PFSK-1 (cell line): Measurements from ENCODE around the gene OR10H4.

ENCODE experiments used
- POLR2AphosphoS5 ChIP-seq: IDR thresholded peaks from 2 replicates; pipeline ENCODE4 v1.6.1; 2012; ENCODE audit warnings: low read depth, mild to moderate bottlenecking, control low read depth, low read length, moderate library complexity
- TAF1 ChIP-seq: IDR thresholded peaks from 2 replicates; pipeline ENCODE4 v1.6.1; 2012; ENCODE audit warnings: low read length, control low read depth, borderline replicate concordance; ENCODE audit not compliant: insufficient read depth
- TF ChIP-seq, protein P1 (sequence below), 2 experiments: IDR thresholded peaks; 2 replicates each; pipeline versions ENCODE4 v1.6.1 to v1.8.0; 2011 to 2012; ENCODE audit warnings: low read depth in 2 of 2, low read length in 2 of 2, control low read depth in 1 of 2, inconsistent platforms in 1 of 2, mild to moderate bottlenecking in 1 of 2, moderate library complexity in 1 of 2; ENCODE audit not compliant: insufficient read depth in 1 of 2

DNA sequence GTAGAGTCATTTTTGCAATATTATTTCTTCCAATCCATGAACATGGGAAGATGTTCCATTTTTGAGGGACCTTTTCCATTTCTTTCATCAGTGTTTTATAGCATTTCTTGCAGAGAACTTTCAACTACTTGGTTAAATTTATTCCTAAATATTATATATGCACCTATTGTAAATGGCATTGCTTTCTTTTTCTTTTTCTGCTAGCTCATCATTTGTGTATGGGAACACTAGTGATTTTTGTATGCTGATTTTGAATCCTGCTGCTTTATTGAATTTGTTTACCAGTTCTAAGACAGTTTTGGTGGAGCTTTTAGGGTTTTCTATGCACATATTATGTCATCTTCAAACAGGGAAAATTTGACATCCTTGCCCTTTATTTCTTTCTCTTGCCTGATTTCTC is 43.8 kb upstream of the OR10H4 start:
- TF ChIP-seq TAF1 (no peak), POLR2AphosphoS5 (no peak)
- TF ChIP-seq, protein P1, sequence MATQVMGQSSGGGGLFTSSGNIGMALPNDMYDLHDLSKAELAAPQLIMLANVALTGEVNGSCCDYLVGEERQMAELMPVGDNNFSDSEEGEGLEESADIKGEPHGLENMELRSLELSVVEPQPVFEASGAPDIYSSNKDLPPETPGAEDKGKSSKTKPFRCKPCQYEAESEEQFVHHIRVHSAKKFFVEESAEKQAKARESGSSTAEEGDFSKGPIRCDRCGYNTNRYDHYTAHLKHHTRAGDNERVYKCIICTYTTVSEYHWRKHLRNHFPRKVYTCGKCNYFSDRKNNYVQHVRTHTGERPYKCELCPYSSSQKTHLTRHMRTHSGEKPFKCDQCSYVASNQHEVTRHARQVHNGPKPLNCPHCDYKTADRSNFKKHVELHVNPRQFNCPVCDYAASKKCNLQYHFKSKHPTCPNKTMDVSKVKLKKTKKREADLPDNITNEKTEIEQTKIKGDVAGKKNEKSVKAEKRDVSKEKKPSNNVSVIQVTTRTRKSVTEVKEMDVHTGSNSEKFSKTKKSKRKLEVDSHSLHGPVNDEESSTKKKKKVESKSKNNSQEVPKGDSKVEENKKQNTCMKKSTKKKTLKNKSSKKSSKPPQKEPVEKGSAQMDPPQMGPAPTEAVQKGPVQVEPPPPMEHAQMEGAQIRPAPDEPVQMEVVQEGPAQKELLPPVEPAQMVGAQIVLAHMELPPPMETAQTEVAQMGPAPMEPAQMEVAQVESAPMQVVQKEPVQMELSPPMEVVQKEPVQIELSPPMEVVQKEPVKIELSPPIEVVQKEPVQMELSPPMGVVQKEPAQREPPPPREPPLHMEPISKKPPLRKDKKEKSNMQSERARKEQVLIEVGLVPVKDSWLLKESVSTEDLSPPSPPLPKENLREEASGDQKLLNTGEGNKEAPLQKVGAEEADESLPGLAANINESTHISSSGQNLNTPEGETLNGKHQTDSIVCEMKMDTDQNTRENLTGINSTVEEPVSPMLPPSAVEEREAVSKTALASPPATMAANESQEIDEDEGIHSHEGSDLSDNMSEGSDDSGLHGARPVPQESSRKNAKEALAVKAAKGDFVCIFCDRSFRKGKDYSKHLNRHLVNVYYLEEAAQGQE (IDR thresholded peaks at IDR 0.05; ENCODE audit: insufficient read depth in 1 of 2, low read depth in 2 of 2, low read length in 2 of 2), result no peak
